ENCODE data around the gene SDCCAG8.

The SDCCAG8 gene

DNA sequence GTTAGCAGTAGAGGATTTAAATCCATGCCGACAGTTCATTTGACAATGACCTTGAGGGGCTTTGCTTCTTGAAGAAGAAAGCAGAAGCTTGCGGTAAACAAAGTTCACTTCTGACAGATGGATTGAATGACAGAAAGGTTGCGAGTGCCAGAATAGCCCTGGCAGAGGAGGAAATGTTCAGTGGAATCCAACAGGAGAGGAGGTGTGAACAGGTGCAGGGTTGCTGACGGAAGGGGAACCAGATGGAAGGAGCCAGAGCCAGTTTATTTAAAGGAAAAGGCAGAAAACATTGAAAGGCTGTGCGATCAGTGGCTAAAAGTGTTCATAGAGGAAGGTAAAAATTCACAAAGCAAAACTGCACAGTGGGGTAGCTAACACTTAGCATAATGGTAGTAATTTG is 141.0 kb downstream of the SDCCAG8 start:
- TF ChIP-seq, protein P1, sequence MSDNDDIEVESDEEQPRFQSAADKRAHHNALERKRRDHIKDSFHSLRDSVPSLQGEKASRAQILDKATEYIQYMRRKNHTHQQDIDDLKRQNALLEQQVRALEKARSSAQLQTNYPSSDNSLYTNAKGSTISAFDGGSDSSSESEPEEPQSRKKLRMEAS (IDR thresholded peaks at IDR 0.05; ENCODE audit: low read depth, low read length), result no peak
- TF ChIP-seq, protein P2, sequence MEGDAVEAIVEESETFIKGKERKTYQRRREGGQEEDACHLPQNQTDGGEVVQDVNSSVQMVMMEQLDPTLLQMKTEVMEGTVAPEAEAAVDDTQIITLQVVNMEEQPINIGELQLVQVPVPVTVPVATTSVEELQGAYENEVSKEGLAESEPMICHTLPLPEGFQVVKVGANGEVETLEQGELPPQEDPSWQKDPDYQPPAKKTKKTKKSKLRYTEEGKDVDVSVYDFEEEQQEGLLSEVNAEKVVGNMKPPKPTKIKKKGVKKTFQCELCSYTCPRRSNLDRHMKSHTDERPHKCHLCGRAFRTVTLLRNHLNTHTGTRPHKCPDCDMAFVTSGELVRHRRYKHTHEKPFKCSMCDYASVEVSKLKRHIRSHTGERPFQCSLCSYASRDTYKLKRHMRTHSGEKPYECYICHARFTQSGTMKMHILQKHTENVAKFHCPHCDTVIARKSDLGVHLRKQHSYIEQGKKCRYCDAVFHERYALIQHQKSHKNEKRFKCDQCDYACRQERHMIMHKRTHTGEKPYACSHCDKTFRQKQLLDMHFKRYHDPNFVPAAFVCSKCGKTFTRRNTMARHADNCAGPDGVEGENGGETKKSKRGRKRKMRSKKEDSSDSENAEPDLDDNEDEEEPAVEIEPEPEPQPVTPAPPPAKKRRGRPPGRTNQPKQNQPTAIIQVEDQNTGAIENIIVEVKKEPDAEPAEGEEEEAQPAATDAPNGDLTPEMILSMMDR (IDR thresholded peaks at IDR 0.05; ENCODE audit: low read depth, low read length), result no peak
- TF ChIP-seq POLR2A (IDR thresholded peaks at IDR 0.05; ENCODE audit: extremely low read depth, insufficient read length) (no peak), MYC (IDR thresholded peaks at IDR 0.05; ENCODE audit: low read depth, low read length) (no peak)
- no peak for DNase-seq (ENCODE audit: low read depth)
- H3K4me3 ChIP-seq (ENCODE audit: low read depth, low read length), result no peak overlapping the region

DNA sequence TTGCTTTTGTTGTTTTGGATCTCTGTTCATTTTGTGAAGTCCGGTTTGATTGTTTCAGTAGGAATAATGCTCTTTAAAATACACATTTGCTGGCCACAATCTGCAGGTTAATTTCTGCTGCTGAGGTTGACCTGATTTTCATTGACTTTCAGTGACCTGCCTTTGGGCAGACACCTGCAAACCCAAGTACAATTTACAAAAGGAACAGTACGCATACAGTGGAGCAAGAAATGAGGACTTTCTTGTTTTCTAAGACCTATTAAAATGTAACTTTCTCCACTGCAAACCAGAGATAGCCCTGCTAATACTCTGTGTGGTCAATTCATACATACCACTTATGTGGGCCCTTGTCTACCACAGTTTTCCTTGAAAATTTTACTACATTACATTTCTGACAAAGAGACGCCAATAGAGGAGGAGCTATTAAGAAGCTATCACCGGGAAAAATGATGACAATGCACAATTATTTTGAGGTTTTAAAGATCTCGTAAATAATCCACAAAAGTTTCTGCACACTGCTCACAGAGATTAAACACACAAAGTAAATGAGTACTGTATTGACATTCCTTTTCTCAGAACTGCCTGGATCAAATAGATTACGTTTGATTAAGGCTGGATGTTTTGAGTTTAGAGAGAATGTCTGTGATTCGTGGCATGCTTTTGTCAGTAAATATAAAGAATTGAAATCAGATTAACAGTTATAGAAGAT is 141.9 kb downstream of the SDCCAG8 start:
- TF ChIP-seq MYC (IDR thresholded peaks at IDR 0.05; ENCODE audit: low read depth, low read length), result no peak
- TF ChIP-seq, protein P2 (IDR thresholded peaks at IDR 0.05; ENCODE audit: low read depth, low read length), result no peak
- TF ChIP-seq, protein P1 (IDR thresholded peaks at IDR 0.05; ENCODE audit: low read depth, low read length), result no peak
- no peak for TF ChIP-seq POLR2A (IDR thresholded peaks at IDR 0.05; ENCODE audit: extremely low read depth, insufficient read length)
- DNase-seq (ENCODE audit: low read depth), result no peak
- H3K4me3 ChIP-seq (ENCODE audit: low read depth, low read length), result no peak overlapping the region

DNA sequence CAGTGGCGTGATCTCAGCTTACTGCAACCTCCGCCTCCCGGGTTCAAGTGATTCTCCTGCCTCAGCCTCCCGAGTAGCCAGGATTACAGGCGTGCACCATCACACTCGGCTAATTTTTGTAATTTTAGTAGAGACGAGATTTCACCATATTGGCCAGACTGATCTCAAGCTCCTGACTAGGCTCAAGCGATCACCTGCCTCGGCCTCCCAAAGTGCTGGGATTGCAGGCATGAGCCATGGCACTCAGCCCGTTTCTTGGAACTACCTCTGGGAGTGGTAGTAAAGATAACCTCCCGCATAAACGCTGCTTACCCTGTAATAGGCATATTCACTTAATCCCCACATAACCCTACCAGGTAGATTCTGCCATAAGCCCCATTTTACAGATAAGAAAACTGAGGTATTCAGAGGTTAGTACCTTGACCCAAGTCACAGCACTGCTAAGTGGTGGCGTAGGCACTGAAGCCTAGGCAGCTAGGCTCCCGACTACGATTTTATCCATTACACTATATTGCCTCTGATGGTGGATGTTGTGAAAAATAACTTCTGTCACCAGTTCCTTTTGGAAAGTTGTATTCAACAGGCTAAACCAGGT is 143.8 kb downstream of the SDCCAG8 start:
- TF ChIP-seq, protein P2 (IDR thresholded peaks at IDR 0.05; ENCODE audit: low read depth, low read length), result no peak
- DNase-seq (ENCODE audit: low read depth), result no peak

DNA sequence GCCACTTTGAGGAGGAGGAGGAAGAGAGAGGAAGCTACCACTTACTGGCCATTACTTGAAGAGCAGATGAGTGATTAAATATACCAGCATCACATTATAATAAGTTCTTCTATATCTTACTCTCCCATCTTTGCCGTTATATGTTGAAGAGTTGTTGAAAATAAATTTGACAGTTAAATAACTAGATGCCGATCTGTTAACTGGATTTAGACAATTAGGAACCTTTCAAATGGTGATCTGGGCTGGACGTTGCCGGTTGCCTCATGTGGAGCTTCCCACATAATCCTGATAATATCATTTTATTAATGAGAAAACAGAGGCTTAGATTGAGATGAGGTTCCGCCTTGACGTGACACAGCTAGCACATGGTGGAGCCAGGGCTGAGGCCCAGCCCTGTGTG is 147.0 kb downstream of the SDCCAG8 start:
- TF ChIP-seq POLR2A (IDR thresholded peaks at IDR 0.05; ENCODE audit: extremely low read depth, insufficient read length) (no peak), MYC (IDR thresholded peaks at IDR 0.05; ENCODE audit: low read depth, low read length) (no peak)
- TF ChIP-seq, protein P2 (IDR thresholded peaks at IDR 0.05; ENCODE audit: low read depth, low read length), result no peak
- TF ChIP-seq, protein P1 (IDR thresholded peaks at IDR 0.05; ENCODE audit: low read depth, low read length), result no peak
- no peak overlapping the region for H3K4me3 ChIP-seq (ENCODE audit: low read depth, low read length)
- DNase-seq (ENCODE audit: low read depth), result no peak

More for the DNA sequence above, 143.8 kb downstream of the SDCCAG8 start:
- H3K4me3 ChIP-seq (ENCODE audit: low read depth, low read length), result no peak overlapping the region

DNA sequence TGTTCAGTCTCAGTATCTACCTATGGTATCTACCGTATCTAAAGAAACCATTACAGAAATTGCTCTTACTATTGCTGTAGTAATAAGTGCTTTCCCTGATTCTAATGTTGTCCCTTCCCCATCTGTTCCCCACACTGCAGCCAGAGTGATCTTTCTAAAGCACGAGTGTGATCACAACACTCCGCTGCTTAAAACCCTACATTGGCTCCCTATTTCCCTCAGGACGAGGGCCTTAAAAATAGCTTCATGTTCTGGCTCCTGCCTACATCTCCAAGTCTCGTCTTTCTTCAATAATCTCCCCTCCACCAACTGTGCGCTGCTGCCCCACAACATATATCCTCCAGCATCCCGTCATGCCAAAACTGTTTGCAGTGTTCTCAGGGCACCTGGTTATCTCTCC is 150.6 kb downstream of the SDCCAG8 start:
- DNase-seq (ENCODE audit: low read depth), result no peak
- TF ChIP-seq MYC (IDR thresholded peaks at IDR 0.05; ENCODE audit: low read depth, low read length) (no peak), POLR2A (IDR thresholded peaks at IDR 0.05; ENCODE audit: extremely low read depth, insufficient read length) (no peak)
- TF ChIP-seq, protein P2 (IDR thresholded peaks at IDR 0.05; ENCODE audit: low read depth, low read length), result no peak
- TF ChIP-seq, protein P1 (IDR thresholded peaks at IDR 0.05; ENCODE audit: low read depth, low read length), result no peak
- no peak overlapping the region for H3K4me3 ChIP-seq (ENCODE audit: low read depth, low read length)
